Raji (cell line): ENCODE measurements around the gene GSTM2.

ENCODE experiments used
- POLR2A ChIP-seq: IDR thresholded peaks from 2 replicates; pipeline ENCODE4 v1.6.1; 2011; ENCODE audit warnings: low read depth, low read length, control low read depth; ENCODE audit not compliant: insufficient read depth

GSTM2 gene

DNA sequence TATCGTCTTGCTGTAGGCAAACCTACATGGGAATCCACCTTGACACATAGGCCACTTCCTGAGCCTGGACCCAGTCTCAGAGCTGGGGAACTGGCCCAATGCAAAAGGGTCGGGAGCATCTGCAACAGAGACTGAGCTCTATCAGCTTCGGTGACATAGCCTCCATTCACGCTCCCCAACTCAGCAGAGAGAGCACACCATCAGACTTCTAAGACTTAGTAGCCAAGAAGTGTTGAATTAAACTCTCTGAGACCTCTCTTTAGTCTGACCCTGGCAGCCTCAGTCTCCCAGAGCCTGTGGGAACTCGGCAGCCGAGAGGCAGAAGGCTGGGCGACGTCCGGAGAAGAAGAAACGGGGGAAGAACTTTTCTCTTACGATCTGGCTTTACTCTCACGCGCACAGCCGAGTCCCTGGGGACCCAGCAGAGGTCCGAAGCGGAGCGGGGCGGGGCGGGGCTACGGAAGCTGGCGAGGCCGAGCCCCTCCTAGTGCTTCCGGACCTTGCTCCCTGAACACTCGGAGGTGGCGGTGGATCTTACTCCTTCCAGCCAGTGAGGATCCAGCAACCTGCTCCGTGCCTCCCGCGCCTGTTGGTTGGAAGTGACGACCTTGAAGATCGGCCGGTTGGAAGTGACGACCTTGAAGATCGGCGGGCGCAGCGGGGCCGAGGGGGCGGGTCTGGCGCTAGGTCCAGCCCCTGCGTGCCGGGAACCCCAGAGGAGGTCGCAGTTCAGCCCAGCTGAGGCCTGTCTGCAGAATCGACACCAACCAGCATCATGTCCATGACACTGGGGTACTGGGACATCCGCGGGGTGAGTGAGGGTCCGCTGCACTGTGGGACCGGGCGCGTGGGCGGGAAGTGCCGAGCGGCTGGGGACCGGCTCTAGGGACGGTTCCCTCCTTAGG is 12.0 kb upstream of the GSTM2 start, which contains the start of gene GSTM4:
Gene GSTM4 (plus strand): TSS at position 485 of the 905 bp plus-strand sequence. CDS start 291 bp downstream, at position 776.
- TF ChIP-seq POLR2A: peak; percentile 65

DNA sequence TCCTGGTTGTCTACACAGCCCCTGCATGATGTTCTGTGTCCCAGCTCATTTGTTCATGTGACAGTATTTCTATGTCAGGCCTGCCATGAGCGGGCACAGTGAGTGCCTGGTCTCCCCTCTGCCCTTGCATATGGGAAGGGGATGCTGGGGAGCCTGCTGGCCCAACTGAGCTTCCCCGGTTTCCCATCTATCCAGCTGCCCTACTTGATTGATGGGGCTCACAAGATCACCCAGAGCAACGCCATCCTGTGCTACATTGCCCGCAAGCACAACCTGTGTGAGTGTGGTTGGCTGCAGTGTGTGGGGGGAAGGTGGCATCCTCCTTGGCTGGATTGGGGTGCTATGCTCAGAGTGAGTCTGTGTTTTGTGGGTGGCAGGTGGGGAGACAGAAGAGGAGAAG is 10.5 kb upstream of the GSTM2 start:
- no peak for TF ChIP-seq POLR2A

DNA sequence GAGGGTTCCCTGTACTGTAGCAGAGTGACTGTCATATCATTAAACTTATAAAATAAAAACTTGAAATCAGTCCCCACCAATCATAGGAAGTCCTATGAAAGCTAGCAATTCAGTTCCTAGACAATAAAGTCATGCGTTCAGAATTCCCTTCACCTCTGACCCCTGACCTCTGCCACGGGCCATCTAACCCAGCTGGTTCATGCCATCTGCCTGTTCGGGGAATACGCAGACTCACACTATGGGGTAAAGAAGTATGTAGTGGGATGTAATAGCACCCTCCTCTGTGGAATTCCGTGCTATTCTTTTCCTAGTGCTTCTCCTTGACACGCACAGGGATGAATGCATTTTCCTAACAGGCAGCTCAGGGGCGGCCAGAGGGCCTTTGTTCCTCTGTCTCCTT is 9.9 kb upstream of the GSTM2 start:
- TF ChIP-seq POLR2A: no peak

DNA sequence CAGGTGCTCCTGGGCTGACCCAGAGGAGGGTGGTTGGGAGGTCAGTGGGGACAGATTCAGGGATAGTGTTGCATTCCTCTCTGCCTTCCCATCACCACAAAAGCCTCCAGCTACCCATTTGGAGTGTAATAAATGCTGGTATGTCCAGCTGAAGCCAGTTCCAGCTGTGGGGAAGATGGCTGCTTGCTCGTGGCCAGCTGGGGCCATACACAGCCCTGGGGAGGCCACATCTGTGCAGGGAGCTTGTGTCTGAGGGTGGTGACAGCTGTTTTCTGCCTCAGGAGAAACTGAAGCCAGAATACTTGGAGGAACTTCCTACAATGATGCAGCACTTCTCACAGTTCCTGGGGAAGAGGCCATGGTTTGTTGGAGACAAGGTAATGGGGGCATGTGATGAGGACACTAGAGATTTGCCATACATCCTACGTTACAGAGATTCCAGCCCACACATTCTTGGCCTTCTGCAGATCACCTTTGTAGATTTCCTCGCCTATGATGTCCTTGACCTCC is 9.3 kb upstream of the GSTM2 start:
- TF ChIP-seq POLR2A: no peak

DNA sequence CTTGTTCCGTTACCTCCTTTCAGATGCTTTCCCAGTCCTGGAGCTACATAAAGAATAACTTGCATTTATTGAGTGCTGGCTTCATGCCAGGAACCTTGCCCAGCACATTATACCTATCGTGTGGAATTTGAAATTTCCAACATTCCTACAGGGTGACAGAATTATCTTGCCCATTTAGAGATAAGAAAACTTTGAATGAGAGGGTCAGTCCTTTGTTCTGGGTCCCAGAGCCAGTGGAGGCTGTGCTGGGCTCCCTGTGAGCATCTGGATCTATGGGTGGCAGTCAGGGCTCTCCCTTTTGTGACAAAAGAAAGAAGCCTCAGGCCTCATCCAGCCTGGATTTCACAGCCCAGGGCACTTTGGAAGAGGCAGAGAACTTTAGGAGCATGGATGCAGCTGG is 8.7 kb upstream of the GSTM2 start:
- no peak for TF ChIP-seq POLR2A

DNA sequence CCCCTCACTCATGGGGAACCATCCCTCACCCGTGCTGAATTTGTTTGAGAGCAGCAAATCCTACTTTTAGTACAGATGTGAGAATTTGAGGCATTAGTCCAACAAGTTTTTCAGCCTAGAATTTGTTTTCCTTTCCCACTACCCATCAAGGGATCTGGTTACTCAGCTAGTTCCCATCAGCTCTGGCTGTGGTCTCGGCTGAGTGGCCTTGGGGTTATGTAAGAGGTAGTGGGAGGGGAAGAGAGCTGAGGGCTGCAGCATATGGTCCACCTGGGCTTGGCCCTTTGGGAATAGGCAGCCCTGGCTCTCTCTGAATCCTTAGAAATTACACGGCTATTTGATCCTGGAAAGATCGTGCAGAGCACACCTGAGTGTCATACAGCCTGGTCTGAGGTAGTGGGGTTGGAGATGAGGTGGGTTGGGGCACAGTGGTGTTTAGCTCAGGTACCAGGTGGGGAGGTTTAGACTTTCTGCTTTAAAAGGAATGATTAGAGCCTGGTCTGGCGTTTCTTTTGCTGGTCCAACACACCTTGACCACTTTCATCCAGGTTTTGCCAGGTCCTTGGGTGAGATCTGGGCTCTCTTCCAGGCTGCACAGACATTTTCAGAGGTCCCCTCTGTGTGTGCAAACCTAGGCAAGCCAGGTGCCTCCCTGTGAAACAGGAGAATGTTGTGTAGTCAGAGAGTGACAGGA is 7.7 kb upstream of the GSTM2 start:
- no peak for TF ChIP-seq POLR2A

DNA sequence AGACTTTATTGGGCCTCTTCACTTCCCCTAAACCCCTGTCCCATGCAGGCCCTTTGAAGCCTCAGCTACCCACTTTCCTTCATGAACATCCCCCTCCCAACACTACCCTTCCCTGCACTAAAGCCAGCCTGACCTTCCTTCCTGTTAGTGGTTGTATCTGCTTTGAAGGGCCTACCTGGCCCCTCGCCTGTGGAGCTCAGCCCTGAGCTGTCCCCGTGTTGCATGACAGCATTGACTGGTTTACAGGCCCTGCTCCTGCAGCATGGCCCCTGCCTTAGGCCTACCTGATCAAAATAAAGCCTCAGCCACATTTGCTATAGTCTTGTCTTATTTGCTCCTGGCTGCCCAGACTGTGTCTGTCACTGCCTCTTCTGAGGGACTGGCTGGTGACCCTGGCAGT is 6.5 kb upstream of the GSTM2 start:
- TF ChIP-seq POLR2A: no peak

DNA sequence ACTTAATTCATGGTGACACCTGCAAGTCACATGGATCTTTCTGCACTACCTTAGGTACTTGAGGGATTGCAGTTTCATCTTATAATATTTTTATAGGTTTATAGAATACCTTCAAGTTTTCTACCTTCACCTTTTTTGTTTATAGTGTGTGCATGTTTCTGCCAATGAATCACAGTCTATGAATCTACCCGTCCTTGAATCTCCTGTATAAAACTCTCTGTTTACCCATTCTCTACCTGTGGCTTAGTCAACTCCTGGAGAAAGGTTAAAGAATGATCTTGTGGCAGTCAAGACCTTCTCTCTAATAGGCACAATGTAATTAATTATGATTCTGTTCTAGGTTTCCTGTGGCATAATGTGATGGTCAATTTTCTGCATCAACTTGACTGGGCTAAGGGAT is 3.2 kb upstream of the GSTM2 start:
- no peak for TF ChIP-seq POLR2A

DNA sequence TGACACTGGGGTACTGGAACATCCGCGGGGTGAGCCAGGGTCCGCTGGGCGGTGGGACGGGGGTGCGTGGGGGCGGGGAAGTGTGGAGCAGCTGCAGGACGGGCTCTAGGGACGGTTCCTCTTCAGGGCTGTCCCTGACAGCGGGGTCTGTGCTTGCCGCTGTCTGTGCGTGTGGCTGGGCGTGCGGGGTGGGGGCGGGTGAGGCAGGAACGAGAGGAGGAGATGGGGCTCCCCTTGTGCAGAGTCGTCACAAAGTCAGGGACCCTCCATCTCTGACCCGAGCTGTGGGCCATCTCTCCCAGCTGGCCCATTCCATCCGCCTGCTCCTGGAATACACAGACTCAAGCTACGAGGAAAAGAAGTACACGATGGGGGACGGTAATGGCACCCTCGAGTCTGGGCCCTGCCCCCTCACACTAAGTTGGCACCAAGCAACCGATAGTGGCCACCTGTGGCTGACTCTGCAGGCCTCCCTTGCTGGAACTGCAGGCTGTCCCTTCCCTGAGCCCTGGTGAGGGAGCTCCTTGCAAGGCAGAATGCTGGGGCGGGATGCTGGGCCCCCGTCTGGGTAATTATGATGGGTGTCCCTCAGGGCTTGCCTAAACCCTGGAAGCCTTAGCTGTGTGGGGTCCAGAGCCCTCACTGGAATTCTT is 392 bp downstream of the GSTM2 start:
- no peak for TF ChIP-seq POLR2A

DNA sequence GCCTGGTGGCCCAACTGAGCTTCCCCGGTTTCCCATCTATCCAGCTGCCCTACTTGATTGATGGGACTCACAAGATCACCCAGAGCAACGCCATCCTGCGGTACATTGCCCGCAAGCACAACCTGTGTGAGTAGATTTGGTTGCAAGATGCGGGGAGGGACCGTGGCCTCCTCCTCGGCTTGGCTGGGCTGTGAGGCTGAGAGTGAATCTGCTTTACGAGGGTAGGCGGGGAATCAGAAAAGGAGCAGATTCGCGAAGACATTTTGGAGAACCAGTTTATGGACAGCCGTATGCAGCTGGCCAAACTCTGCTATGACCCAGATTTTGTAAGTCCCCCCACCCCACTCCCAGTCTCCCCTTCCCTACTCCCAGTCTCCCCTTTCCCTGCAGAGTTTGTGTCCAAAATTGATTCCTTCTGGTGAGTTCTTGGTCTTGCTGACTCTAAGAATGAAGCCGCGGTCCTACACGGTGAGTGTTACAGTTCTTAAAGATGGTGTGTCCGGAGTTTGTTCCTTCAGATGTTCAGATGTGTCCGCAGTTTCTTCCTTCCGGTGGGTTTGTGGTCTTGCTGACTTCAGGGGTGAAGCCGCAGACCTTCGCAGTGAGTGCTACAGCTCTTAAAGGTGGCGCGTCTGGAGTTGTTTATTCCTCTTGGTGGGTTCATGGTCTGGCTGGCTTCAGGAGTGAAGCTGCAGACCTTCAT is 1.5 kb downstream of the GSTM2 start:
- TF ChIP-seq POLR2A: no peak

DNA sequence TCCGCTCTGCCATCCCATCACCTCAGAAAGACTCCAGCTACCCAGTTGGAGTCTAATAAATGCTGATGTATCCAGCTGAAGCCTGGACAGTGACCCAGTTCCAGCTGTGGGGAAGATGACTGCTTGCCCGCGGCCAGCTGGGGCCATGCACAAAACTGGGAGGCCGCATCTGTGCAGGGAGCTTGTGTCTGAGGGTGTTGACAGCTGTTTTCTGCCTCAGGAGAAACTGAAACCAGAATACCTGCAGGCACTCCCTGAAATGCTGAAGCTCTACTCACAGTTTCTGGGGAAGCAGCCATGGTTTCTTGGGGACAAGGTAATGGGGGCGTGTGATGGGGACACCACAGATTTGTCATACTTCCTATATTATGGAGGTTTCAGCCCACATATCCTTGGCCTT is 3.2 kb downstream of the GSTM2 start:
- no peak for TF ChIP-seq POLR2A

DNA sequence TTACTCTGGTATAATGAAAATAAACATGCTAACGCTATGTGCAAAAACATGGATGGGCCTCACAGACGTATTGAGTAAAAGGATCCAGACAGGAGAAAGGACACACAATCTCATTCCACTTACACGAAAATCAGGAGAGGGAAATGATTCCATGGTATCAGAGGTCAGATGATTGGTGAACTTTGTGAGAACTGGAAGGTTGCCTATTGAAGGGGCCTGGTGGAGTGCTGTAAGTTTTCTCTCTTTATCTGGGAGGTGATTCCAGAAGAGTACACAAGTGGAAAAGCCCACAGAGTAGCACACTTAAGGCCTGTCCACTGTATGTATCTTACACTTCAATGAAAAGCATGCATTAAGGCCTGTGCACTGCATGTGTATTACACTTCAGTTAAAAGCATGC is 9.6 kb downstream of the GSTM2 start:
- no peak for TF ChIP-seq POLR2A

DNA sequence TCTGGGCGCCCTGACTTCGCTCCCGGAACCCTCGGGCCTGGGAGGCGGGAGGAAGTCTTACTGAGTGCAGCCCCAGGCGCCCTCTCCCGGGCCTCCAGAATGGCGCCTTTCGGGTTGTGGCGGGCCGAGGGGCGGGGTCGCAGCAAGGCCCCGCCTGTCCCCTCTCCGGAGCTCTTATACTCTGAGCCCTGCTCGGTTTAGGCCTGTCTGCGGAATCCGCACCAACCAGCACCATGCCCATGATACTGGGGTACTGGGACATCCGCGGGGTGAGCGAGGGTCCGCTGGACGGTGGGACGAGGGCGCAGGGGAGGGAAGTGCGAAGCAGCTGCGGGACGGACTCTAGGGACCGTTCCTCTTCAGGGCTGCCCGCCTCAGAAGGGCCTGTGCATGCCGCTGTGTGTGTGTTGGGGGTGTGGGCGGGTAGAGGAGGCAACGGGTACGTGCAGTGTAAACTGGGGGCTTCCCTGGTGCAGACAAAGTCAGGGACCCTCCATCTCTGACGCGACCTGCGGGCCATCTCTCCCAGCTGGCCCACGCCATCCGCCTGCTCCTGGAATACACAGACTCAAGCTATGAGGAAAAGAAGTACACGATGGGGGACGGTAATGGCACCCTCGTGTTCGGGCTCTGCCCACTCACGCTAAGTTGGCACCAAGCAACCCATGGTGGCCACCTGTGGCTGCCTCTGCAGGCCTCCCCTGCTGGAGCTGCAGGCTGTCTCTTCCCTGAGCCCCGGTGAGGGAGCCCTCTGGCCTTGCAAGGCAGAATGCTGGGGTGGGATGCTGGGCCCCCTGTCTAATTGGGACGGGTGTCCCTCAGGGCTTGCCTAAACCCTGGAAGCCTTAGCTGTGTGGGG is 20.0 kb downstream of the GSTM2 start, which contains the start of gene GSTM1:
Gene GSTM1 (plus strand): TSS at position 177 of the 859 bp plus-strand sequence. CDS start 57 bp downstream, at position 234.
- no peak for TF ChIP-seq POLR2A
